IMR-90 (cell line): ENCODE measurements around the gene PRRG2. TPM values are rescaled to one million over a fixed set of nuclear protein-coding genes. Genes with fewer than 3 reads are reported as not detected.

Source experiments
- ATAC-seq: fragments of 200-7000 bp; cut with Tn5 transposase; 2 replicates; pipeline ENCODE4 v1.9.1; 2020; ENCODE audit warnings: low read depth, mild to moderate bottlenecking, moderate library complexity
- BruUV-seq: library from RNA; stranded (reverse); fragments of 400-500 nt; replicated peaks from 2 replicates; lab custom pipeline; 2021; lab: Mats Ljungman, UMichigan
- CTCF ChIA-PET: fragments of 300-600 bp; formaldehyde crosslinking; extraction: SDS; loops from one replicate; lab custom pipeline; 2021; ENCODE audit warnings: antibody characterized with exemption; lab: Yijun Ruan, JAX
- POLR2A ChIA-PET: fragments of 300-600 bp; sonication (Branson Sonifier 250); formaldehyde crosslinking; loops from one replicate; lab custom pipeline; 2022; ENCODE audit warnings: antibody characterized with exemption; ENCODE audit not compliant: unreplicated experiment; lab: Charles Lee
- DNase-seq: peaks from one replicate; pipeline ENCODE4 v3.0.0; 2013
- H2AFZ ChIP-seq: replicated peaks from 2 replicates; pipeline ENCODE3; 2013; ENCODE audit warnings: low read length, mild to moderate bottlenecking; ENCODE audit not compliant: poor library complexity
- H2AK5ac ChIP-seq: 2 replicates; pipeline ENCODE4 v1.6.1; 2013; ENCODE audit warnings: low read depth, low read length, inconsistent platforms
- H2AK9ac ChIP-seq: replicated peaks from 2 replicates; pipeline ENCODE3; 2013; ENCODE audit warnings: mild to moderate bottlenecking, low read depth, low read length, moderate library complexity; ENCODE audit not compliant: poor library complexity
- H2BK120ac ChIP-seq: 2 replicates; pipeline ENCODE4 v1.6.1; 2013; ENCODE audit warnings: low read depth, low read length, inconsistent platforms
- H2BK15ac ChIP-seq: 3 replicates; pipeline ENCODE4 v1.6.1; 2013; ENCODE audit warnings: low read depth, low read length, inconsistent platforms
- H2BK20ac ChIP-seq: 2 replicates; pipeline ENCODE4 v1.6.1; 2013; ENCODE audit warnings: low read depth, mild to moderate bottlenecking, inconsistent platforms, low read length, moderate library complexity
- H2BK5ac ChIP-seq: 2 replicates; pipeline ENCODE4 v1.6.1; 2013; ENCODE audit warnings: mild to moderate bottlenecking, low read depth, low read length, inconsistent platforms; ENCODE audit not compliant: poor library complexity, severe bottlenecking
- H3K14ac ChIP-seq: replicated peaks from 2 replicates; pipeline ENCODE4 v1.6.1; 2013; ENCODE audit warnings: low read depth, low read length, inconsistent platforms
- H3K18ac ChIP-seq: 2 replicates; pipeline ENCODE4 v1.6.1; 2013; ENCODE audit warnings: low read depth, low read length, control low read depth
- H3K23ac ChIP-seq: 2 replicates; pipeline ENCODE4 v1.6.1; 2013; ENCODE audit warnings: low read depth, low read length, inconsistent platforms
- H3K27ac ChIP-seq: 2 replicates; pipeline ENCODE4 v1.5.1; 2013; ENCODE audit warnings: mild to moderate bottlenecking, control low read depth, low read length; ENCODE audit not compliant: insufficient read depth
- H3K27me3 ChIP-seq: 2 replicates; pipeline ENCODE4 v1.6.1; 2013; ENCODE audit warnings: low read length; ENCODE audit not compliant: control insufficient read depth, insufficient read depth
- H3K36me3 ChIP-seq: 2 replicates; pipeline ENCODE4 v1.6.1; 2013; ENCODE audit warnings: low read length, mixed read lengths; ENCODE audit not compliant: control insufficient read depth, insufficient read depth
- H3K4ac ChIP-seq: 2 replicates; pipeline ENCODE4 v1.6.1; 2013; ENCODE audit warnings: low read depth, low read length, inconsistent platforms
- H3K4me1 ChIP-seq: 2 replicates; pipeline ENCODE4 v1.6.1; 2013; ENCODE audit warnings: low read length, mixed read lengths; ENCODE audit not compliant: control insufficient read depth, insufficient read depth
- H3K4me2 ChIP-seq: 2 replicates; pipeline ENCODE4 v1.6.1; 2013; ENCODE audit warnings: low read depth, mild to moderate bottlenecking, control low read depth, low read length, moderate library complexity
- H3K4me3 ChIP-seq: 2 replicates; pipeline ENCODE4 v1.5.1; 2013; ENCODE audit warnings: low read depth, mild to moderate bottlenecking, control low read depth, low read length, moderate library complexity; ENCODE audit not compliant: insufficient read depth
- H3K56ac ChIP-seq: 2 replicates; pipeline ENCODE4 v1.6.1; 2013; ENCODE audit warnings: low read length, inconsistent platforms; ENCODE audit not compliant: insufficient read depth; ENCODE audit errors: extremely low read depth
- H3K79me1 ChIP-seq, 2 experiments: 2 replicates each; pipeline ENCODE4 v1.6.1; 2013; ENCODE audit warnings: low read length in 2 of 2, inconsistent platforms in 1 of 2, low read depth in 1 of 2
- H3K9ac ChIP-seq: 2 replicates; pipeline ENCODE4 v1.6.1; 2013; ENCODE audit warnings: low read depth, low read length, control low read depth
- H3K9me1 ChIP-seq: 2 replicates; pipeline ENCODE4 v1.6.1; 2013; ENCODE audit warnings: low read length, inconsistent platforms; ENCODE audit not compliant: insufficient read depth
- H3K9me3 ChIP-seq: 2 replicates; pipeline ENCODE4 v1.6.1; 2013; ENCODE audit warnings: low read length; ENCODE audit not compliant: control insufficient read depth, insufficient read depth
- H4K20me1 ChIP-seq: 2 replicates; pipeline ENCODE4 v1.6.1; 2013; ENCODE audit warnings: low read length, inconsistent platforms; ENCODE audit not compliant: insufficient read depth
- H4K5ac ChIP-seq: 2 replicates; pipeline ENCODE4 v1.6.1; 2013; ENCODE audit warnings: mild to moderate bottlenecking, low read depth, low read length, control low read depth
- H4K8ac ChIP-seq, 2 experiments: 2 replicates each; pipeline ENCODE4 v1.6.1; 2013; ENCODE audit warnings: low read depth in 2 of 2, low read length in 2 of 2, control low read depth in 1 of 2, inconsistent platforms in 1 of 2
- H4K91ac ChIP-seq: 2 replicates; pipeline ENCODE4 v1.6.1; 2013; ENCODE audit warnings: low read depth, low read length, inconsistent platforms; ENCODE audit not compliant: insufficient read depth
- CTCF ChIP-seq: conservative IDR thresholded peaks from 2 replicates; pipeline ENCODE4 v1.5.1; 2012; ENCODE audit warnings: mild to moderate bottlenecking, low read depth, low read length, improper control_type of control experiment
- NFE2L2 ChIP-seq: fragments of 150-350 bp; IDR thresholded peaks from 2 replicates; pipeline ENCODE4 v1.6.1; 2016; ENCODE audit warnings: low read depth, mild to moderate bottlenecking, low read length
- POLR2A ChIP-seq: IDR thresholded peaks from 2 replicates; pipeline ENCODE4 v1.6.1; 2012; ENCODE audit warnings: mild to moderate bottlenecking, low read depth, low read length
- WGBS, 2 experiments: methylation state at CpG; one replicate each; pipeline versions ENCODE4 v1.1.5 to v1.1.7; 2013; ENCODE audit warnings: missing lambda C conversion rate in 2 of 2; ENCODE audit not compliant: insufficient read length in 1 of 2; ENCODE audit errors: extremely low coverage in 2 of 2; 5-methylcytosine and 5-hydroxymethylcytosine counted together
- dilution Hi-C: fragments of 300-500 bp; cut with HindIII; formaldehyde crosslinking; loops from one replicate; pipeline ENCODE4 v1.14.3; 2018; ENCODE audit warnings: low sequenced_read_pairs; ENCODE audit not compliant: unreplicated experiment
- in situ Hi-C: fragments of 300-500 bp; cut with MboI; formaldehyde crosslinking; loops from 3 replicates; pipeline ENCODE4 v1.14.3; 2019; ENCODE audit warnings: low sequenced_read_pairs, inconsistent platforms, mixed read lengths
- intact Hi-C: fragments of 100-400 bp; cut with micrococcal nuclease; formaldehyde crosslinking; loops from 2 replicates; pipeline ENCODE4 v1.10.0; 2022
- polyA plus RNA-seq, 3 experiments: library from polyadenylated mRNA; depleted of rRNA; stranded (reverse); fragments of >200 nt; gene quantifications; 2 replicates each; pipeline ENCODE4 v1.2.3, GENCODE V29; 2012; ENCODE audit warnings: low replicate concordance in 1 of 3
- total RNA-seq: library from RNA; depleted of rRNA; stranded (reverse); fragments of >200 nt; gene quantifications from 2 replicates; pipeline ENCODE4 v1.2.3, GENCODE V29; 2012

Gene PRRG2
- total and polyA plus RNA-seq, 2 of the 4 experiments (the other 2 are of a cell fraction) = 0.14 to 0.54 TPM

GRCh38 chr19:49579947-49580263 lies 1.2 kb upstream of the PRRG2 start:
- H2AK5ac ChIP-seq = peak overlapping the region; percentile 80
- peak overlapping the region; percentile 10 for H2BK5ac ChIP-seq
- H3K79me1 ChIP-seq = peaks cover 13 to 38% of the 10 kb centered on the region in 2 experiments; a peak in 3 of 4 replicates
- H3K9me3 ChIP-seq = no peaks in the 10 kb centered on the region
- peak overlapping the region; percentile 94 for H3K4me2 ChIP-seq
- CTCF ChIA-PET = interaction anchor here (1.2 to 2.1 kb wide), 2 partner anchors 10 to 11 kb away, joined by 3 to 6 read pairs; partner anchors contain the start of gene PRR12
- peak overlapping the region; percentile 36 for H3K27ac ChIP-seq
- H4K5ac ChIP-seq = no peak overlapping the region
- H3K9ac ChIP-seq = peak overlapping the region; percentile 72
- POLR2A ChIA-PET = no interaction called here
- in situ Hi-C loops = no loop called here
- no peak overlapping the region for H2BK120ac ChIP-seq
- H3K4ac ChIP-seq = peak overlapping the region; percentile 69
- intact Hi-C loops = no loop called here
- peak overlapping the region; percentile 81 for H3K14ac ChIP-seq
- peak overlapping the region; percentile 93 for H2AFZ ChIP-seq
- no peaks in the 10 kb centered on the region for H3K9me1 ChIP-seq
- dilution Hi-C loops = no loop called here
- DNase-seq (no peak), ATAC-seq (no peak; the same call in 1 of the 2 replicates)
- H4K91ac ChIP-seq = 0 out of 2 replicates have a peak overlapping the region, but pooled peaks have one; percentile 30
- no peaks in the 10 kb centered on the region for H3K4me1 ChIP-seq
- peak overlapping the region in 1 of 2 experiments; percentile 60; a peak in 1 of 4 replicates for H4K8ac ChIP-seq
- H3K36me3 ChIP-seq = peaks cover 3% of the 10 kb centered on the region; the same call in 1 of the 2 replicates
- H3K56ac ChIP-seq = peak overlapping the region; percentile 60; the same call in 1 of the 2 replicates
- no CpG with 5 or more reads among the region's 8 CpGs for WGBS, 2 experiments
- no peak overlapping the region for H2BK15ac ChIP-seq
- peak overlapping the region; percentile 67 for H3K4me3 ChIP-seq
- TF ChIP-seq NFE2L2 (no peak), POLR2A (no peak), CTCF (no peak)
- TSS peak; percentile 43 for BruUV-seq
- H2AK9ac ChIP-seq = peak overlapping the region; percentile 92
- peak overlapping the region; percentile 86 for H3K23ac ChIP-seq
- peaks cover 7% of the 10 kb centered on the region; the same call in 1 of the 2 replicates for H4K20me1 ChIP-seq
- H3K27me3 ChIP-seq = no peaks in the 10 kb centered on the region
- H2BK20ac ChIP-seq = no peak overlapping the region
- H3K18ac ChIP-seq = no peak overlapping the region
